GM21717 (cell line): Measurements from ENCODE around the gene TAF4B.
"Not testable (repeated sequence)": the region's sequence is repeated elsewhere in the genome, so short reads cannot be mapped to it uniquely, and the experiment has no call there.

Experiments used
- ATAC-seq: cut with Tn5 transposase; IDR thresholded peaks from one replicate; pipeline ENCODE4 v1.9.1; 2021; ENCODE audit warnings: mild to moderate bottlenecking, moderate library complexity; ENCODE audit not compliant: unreplicated experiment

Gene TAF4B

GRCh38 chr18:26421931-26422330, 195.7 kb downstream of the TAF4B start:
- ATAC-seq, result no peak

DNA sequence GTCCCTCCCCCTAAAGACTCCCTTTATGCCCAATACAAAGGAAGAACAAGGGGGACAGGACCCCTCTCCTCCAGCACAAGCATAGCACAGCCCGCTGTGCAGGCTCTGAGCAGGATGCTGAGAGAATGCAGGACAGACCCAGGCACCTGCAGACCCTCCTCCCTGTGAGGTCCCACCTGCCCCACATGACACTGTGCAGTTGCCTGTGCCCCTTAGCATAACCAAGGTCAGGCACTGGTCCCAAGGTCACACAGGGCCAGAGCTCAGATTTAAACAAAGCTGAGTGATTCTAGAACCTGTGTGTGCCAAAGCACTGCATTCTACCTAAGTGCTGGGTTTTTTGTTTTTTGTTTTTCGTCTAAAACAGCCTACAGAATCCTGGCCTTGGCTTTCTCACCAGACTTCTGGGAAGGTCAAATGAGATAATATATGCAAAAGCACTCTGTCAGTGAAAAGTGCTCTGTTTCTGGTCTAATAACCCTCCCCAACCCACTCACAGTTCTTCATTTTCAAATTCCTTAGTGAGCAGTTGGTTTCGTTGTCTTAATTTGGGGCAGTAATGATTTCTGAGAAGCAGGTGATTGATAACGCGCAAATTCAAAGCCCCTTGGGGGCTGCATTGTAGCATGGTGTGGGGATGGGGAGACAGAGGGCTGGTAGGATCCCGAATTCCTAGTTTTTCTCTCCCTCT, 196.4 kb downstream of the TAF4B start:
- ATAC-seq, result peak; percentile 86

DNA sequence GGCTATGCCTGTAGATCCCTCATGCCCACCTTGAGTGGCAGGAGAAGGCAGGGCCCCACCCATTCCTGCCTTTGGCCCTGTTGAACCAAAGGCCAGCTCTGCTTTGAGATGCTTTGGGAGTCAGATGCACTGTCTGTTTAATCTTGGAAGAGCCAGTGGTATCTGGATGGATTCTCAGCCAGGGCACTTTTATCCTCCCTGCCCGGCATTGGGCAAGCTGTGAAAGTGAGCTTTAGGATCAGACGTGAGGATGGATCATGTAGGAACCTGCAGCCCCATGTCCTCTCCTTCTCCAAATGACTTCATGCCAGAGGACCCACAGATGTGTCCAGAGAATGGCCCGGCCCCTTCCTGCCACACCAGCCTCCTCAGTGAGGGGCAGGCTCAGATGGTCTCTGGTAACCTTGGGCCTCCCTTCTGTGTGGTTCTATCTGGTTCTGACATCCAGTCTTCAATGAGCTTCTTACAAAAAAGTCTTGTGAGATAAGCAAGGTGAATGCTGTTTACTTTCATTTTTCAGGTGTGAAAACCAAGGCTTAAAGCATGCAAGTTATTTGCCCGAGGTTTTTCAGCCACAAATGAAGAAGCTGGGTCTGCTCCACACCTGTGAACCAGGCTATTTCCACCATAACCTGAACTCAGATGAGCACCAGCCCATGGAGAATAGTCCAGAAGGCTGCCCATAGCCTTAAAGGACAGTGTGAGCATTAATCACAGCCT, 198.3 kb downstream of the TAF4B start:
- no peak for ATAC-seq

DNA sequence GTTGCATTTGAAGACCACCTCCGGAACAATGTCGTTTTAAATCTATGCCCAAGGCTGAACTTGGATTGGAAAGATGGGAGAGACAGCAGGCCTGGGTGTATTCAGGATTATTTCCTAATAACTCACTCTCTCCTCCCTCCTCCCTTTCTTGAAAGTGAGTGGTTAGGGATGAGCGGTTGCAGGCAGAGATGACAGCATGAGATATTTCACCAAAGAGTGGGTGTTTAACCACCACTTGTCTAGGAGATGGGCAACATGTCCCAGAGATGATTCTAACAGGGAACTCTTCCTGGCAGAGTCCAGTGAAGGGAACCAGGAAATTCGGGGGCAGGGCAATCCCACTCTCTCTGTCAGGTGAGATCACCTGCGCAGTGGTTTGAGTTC, 198.9 kb downstream of the TAF4B start:
- ATAC-seq, result no peak

DNA sequence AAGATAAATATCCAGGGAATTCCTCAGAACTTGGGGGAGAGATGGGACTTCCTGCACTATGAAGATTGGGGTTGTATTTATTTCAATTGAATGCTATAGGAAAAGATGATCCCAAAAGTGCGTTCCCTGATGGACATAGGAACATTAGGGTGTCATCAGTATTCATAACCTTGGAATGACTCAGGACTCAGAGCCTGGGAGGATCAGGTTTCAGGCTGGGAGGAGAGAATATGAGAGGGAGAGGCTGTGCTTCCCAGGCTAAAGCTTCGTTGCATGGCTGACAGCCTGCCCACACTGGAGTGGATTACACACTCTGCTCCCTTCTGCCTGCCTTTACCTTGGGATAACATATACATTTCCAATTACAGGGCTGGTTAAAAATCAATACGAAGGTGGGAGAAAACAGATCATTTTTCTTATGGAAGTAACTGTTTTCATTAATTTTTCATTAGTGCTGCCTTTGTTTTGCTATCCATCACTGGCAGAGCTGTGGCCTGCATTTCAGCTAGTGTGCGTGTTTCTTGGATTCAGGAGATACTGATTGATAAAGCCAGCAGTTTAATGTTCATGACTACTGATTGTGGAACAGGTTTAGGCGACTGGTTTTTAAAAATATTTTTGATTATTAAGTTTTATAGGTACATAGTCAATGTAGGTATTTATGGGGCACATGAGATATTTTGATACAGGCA, 203.4 kb downstream of the TAF4B start:
- ATAC-seq, result no peak

GRCh38 chr18:26432651-26433424, 206.6 kb downstream of the TAF4B start:
- peak; percentile 82 for ATAC-seq

GRCh38 chr18:26434887-26435286, 208.6 kb downstream of the TAF4B start:
- no peak for ATAC-seq

- ATAC-seq, result no peak
Measured at GRCh38 chr18:26435415-26436095, 209.3 kb downstream of the TAF4B start.

- no peak for ATAC-seq
Measured at GRCh38 chr18:26436176-26437051, 210.2 kb downstream of the TAF4B start.

- not testable (repeated sequence) for ATAC-seq
Measured at GRCh38 chr18:26437634-26438033, 211.4 kb downstream of the TAF4B start.

DNA sequence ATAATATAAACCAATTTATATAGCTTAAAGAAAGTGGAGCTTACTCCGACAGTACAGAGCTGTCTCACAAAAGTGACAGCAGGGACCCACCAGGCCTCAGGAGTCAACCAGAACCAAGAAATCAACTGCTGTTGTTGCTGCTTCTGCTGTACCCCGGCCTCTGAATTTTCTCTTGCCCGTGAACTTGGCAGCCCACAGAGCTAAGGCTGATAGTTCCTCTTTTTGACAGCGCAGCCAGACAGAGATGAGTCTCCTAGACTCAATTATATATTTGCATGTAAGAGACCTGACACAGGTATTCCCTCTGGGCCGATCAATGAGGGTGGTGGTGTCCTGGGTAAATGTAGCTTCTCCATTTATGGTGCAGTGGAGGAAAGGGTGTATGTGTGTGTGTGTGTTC, 212.7 kb downstream of the TAF4B start:
- ATAC-seq, result peak; percentile 97

DNA sequence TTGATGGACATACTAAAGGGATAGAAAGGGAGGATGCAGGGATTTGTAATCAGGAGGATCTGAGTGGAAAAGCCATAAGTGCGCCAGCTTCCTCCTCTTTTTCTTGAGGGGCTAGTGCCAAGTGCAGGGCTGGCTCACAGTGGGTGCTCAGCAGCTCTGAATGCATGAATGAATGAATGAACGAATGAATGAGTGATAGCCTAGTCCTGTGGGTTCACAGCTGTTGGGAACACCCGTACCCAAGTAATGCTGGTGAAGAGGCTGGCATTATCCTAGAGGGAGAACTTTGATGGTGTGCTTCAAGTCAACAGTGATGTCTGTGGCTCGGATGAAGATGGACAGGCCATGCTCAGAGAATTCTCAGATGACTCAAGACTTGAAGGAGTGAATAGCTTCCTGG, 213.3 kb downstream of the TAF4B start:
- no peak for ATAC-seq

- ATAC-seq, result no peak
Measured at GRCh38 chr18:26440644-26441043, 214.4 kb downstream of the TAF4B start.
